ENCODE results near the gene ANO1. TPM values are rescaled to one million over a fixed set of nuclear protein-coding genes. Genes with fewer than 3 reads are reported as not detected.

Gene ANO1
- total RNA-seq, 1 donor from 2014 or later: 3.8 TPM

GRCh38 chr11:70233962-70234361 is 155.8 kb downstream of the ANO1 start:
- no peaks in the 10 kb centered on the region for H3K9me3 Mint-ChIP-seq (ENCODE audit: unreplicated experiment)
- DNase-seq (ENCODE audit: low spot score): no peak
- no peak overlapping the region for H3K4me3 Mint-ChIP-seq (ENCODE audit: unreplicated experiment)
- H3K4me1 Mint-ChIP-seq (ENCODE audit: unreplicated experiment): no peaks in the 10 kb centered on the region
- no peaks in the 10 kb centered on the region for H3K36me3 Mint-ChIP-seq (ENCODE audit: low read depth, unreplicated experiment)
- H3K27ac Mint-ChIP-seq (ENCODE audit: unreplicated experiment): no peak overlapping the region
- TF ChIP-seq, protein P1, sequence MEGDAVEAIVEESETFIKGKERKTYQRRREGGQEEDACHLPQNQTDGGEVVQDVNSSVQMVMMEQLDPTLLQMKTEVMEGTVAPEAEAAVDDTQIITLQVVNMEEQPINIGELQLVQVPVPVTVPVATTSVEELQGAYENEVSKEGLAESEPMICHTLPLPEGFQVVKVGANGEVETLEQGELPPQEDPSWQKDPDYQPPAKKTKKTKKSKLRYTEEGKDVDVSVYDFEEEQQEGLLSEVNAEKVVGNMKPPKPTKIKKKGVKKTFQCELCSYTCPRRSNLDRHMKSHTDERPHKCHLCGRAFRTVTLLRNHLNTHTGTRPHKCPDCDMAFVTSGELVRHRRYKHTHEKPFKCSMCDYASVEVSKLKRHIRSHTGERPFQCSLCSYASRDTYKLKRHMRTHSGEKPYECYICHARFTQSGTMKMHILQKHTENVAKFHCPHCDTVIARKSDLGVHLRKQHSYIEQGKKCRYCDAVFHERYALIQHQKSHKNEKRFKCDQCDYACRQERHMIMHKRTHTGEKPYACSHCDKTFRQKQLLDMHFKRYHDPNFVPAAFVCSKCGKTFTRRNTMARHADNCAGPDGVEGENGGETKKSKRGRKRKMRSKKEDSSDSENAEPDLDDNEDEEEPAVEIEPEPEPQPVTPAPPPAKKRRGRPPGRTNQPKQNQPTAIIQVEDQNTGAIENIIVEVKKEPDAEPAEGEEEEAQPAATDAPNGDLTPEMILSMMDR (IDR thresholded peaks at IDR 0.05; ENCODE audit: unreplicated experiment): no peak
- peaks cover 4% of the 10 kb centered on the region for H3K27me3 Mint-ChIP-seq (ENCODE audit: unreplicated experiment)

Other genes starting within 250 kb of the ANO1 start
- gene FADD, start 125.0 kb downstream of the ANO1 start, total RNA-seq (ENCODE audit: unreplicated experiment): 30.3 TPM
- 52.3 TPM for gene PPFIA1, start 192.4 kb downstream of the ANO1 start, total RNA-seq (ENCODE audit: unreplicated experiment)

Measured in endothelial cell (in vitro differentiated cells).